Suppressor macrophage (primary cell): ENCODE data around the gene ENTPD1.
A peak's percentile ranks its signal among the peaks of the same experiment; 100 is the strongest.
"Not testable (repeated sequence)": the region's sequence is repeated elsewhere in the genome, so short reads cannot be mapped to it uniquely, and the experiment has no call there.

Source experiments
- DNase-seq, 4 experiments: peaks; one replicate each; pipeline ENCODE4 v3.0.0-alpha.2; 2020 to 2022

The ENTPD1 gene

DNA sequence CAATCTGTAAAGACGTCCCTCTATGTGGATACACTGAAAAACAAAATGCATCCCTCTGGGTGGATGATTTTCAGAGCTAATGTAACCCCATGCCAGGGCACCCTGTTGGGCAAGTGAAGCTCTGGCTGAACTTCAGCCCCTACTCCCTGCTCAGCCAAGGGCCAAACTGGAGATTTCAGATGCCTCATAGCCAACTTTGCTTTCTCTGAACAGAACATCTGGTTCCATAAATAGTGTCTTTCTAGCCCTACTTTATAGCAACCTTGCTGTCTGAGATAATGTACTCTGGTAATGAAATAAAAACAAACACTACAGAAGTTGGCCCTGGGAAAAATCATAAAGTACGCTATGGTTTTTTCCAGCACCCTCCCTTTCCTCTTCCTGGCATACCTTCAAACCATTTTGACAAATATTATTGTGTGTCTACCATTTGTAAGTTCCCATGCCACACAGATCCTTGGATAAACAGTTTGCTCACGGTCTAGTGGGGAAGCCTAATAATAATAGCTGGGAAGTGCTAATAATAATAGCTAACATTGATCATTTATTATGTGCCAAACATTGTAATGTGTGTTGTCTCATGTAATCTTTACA, 3.4 kb downstream of the ENTPD1 start:
- no peak for DNase-seq

DNA sequence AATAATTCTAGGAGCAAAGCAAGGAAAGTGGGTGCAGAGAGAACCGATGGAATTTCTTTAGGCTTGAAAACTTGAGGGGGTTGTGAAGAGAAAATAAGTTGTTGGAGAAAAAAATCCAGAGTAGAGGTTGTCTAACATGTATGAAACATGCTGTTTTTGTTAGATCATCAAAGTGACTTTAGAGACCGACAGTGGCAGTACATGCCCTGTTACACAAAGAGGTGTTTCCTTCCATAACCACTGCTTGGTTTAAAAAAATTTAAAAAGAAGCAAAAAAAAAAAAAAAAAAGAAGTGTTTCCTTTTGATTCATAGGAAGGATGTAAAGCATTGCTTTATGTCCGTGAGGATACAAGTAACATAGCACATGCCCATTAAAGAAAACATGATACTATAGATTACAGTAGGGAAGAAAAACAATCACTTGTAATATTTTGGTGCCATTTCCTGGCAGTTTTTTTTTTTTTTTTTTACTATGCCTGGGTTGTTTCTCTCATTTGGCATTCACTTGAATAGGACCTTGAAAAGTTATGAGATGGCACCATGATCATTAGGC, 6.1 kb downstream of the ENTPD1 start:
- peak in 2 of 4 experiments; percentile 15 to 28 for DNase-seq

GRCh38 chr10:95767884-95768556, 12.1 kb downstream of the ENTPD1 start:
- DNase-seq, result peak; percentile 79 to 93 (median 84)

- DNase-seq, result no peak
These were observed 14.2 kb downstream of the ENTPD1 start for GRCh38 chr10:95770084-95770720.

DNA sequence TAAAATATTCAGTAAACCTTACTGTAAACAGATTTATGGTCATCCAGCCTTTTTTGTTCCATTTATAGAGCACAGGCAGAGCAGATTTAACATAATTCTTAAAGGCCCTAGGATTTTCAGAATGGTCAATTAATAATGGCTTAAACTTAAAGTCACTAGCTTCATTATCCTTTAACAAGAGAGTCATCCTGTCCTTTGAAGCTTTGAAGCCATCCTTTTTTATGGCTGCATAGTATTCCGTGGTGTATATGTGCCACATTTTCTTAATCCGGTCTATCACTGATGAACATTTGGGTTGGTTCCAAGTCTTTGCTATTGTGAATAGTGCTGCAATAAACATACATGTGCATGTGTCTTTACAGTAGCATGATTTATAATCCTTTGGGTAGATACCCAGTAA, 17.5 kb downstream of the ENTPD1 start:
- DNase-seq, result not testable (repeated sequence)

GRCh38 chr10:95777638-95778037, 21.7 kb downstream of the ENTPD1 start:
- not testable (repeated sequence) for DNase-seq

- DNase-seq, result peak in 3 of 4 experiments; percentile 34 to 63 (median 55)
These were observed 26.4 kb downstream of the ENTPD1 start for GRCh38 chr10:95782318-95782717.

DNA sequence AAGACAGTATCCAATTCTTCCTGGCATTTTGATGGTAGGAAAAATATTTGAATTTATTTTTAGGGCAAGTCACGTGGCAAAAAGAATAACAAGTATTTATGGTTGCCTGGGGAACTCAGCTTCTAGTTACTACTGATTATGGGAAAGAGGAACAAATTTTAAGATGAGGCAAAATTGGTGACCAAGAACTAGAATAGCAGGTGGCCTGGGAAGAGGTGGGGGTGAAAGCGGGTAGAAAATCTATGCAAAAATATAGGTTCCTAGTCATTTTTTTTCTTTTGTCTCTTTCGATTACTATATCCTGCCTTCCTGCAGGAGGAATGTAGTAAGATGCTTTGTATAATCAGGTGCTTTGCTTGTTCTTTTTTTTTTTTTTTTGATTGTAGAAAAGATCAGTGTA, 27.8 kb downstream of the ENTPD1 start:
- peak in 3 of 4 experiments; percentile 8 to 48 (median 38) for DNase-seq

GRCh38 chr10:95784279-95784913, 28.4 kb downstream of the ENTPD1 start:
- DNase-seq, result peak in 2 of 4 experiments; percentile 50 to 74

DNA sequence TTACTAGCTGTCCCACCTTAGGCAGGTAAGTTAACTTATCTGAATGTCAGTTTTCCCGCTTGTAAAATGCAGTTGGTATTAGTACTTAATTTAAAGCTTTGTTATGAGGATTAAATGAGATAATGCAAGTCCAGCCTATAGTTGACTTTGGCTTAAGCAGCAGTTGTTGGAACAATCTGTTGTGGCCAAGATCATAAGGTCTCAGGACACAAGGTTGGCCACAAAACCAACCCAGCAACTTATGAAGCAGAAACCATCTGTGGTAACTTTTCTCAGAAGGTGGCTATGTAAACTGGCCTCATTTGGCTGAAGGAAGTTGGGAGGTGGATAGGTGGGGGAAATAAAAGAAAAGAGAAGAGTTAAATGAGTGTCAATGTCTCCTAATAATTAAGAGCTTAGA, 29.4 kb downstream of the ENTPD1 start:
- DNase-seq, result no peak

GRCh38 chr10:95785942-95786669, 30.1 kb downstream of the ENTPD1 start:
- DNase-seq, result no peak

GRCh38 chr10:95787447-95787846, 31.5 kb downstream of the ENTPD1 start:
- no peak for DNase-seq

- DNase-seq, result no peak
These were observed 32.9 kb downstream of the ENTPD1 start for GRCh38 chr10:95788830-95789229.

GRCh38 chr10:95789902-95790301, 33.9 kb downstream of the ENTPD1 start:
- peak; percentile 13 to 72 (median 50) for DNase-seq

DNA sequence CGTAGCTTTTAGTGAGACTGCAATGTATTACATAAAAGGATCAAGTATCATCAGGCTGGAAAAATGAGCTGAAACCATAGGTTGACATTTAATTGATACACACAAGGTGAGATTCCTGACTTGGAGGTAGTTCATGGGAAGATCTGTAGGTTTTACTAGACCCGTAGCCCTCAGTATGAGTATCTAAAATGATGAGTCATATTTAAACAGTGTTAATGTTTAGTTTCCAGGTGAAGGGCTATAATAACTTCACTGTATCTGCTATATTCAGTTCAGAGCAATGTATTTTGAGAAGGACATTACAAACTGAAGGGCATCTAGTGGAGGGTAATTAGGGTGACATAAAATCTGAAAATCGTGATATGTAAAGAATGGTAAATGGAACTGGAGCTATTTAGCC, 35.0 kb downstream of the ENTPD1 start:
- DNase-seq, result no peak

GRCh38 chr10:95791425-95791979, 35.5 kb downstream of the ENTPD1 start:
- DNase-seq, result no peak

DNA sequence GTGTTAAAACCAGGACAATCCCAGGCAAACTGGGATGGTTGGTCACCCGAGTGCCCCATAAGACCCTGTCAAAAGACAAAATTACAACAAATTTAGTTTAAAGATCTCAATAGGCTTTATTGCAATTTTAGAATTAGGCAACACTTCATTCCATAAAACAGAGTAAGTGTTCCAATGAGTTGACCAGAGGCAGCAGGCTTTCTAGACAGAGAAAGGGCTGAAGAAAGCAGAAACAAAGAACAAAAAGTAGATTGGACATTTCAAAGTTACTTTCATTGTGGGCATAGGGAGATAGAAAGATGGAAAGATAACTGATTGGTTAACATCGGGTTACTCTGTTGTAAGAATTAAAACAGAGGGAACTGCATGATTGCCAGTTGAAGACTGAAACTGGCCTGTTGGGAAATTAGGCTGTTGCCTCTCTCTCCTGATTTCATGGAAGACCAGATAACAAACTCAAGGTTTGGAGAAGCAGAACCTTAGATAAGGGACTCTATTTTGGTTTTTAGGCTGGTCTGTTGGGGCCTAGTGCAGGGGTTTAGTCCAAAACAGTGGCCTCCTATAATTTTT, 36.3 kb downstream of the ENTPD1 start:
- peak; percentile 22 to 68 (median 63) for DNase-seq

DNA sequence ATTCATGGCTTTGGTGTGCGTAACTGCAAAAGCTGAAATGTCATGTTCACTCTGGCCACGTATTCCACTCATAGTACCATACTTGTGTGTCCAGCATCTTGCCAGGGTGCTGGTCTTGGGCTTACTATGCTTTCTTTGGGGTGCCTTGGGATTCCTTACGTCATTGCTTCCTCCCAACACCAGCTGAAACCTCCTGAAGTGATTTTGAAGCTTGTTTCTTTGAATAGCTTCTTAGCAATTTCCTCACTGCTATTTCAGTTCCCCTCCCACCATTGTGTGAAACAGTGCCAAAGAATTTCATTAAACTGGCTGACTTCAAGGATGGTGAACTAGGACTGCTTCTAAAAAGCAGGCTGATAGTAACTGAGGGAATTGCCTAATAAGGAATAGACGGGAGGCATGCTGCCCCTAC, 36.9 kb downstream of the ENTPD1 start:
- peak; percentile 73 to 93 (median 86) for DNase-seq

GRCh38 chr10:95793401-95794045, 37.6 kb downstream of the ENTPD1 start:
- peak; percentile 78 to 91 (median 88) for DNase-seq

GRCh38 chr10:95794195-95794594, 38.2 kb downstream of the ENTPD1 start:
- no peak for DNase-seq

- DNase-seq, result no peak
These were observed 39.6 kb downstream of the ENTPD1 start for GRCh38 chr10:95795602-95796001.
